GM12878 (cell line): ENCODE data around the gene GPR146. TPM values are rescaled to one million over a fixed set of nuclear protein-coding genes. Genes with fewer than 3 reads are reported as not detected.

Experiments used
- ATAC-seq: fragments of 200-7000 bp; cut with Tn5 transposase; 3 replicates; pipeline ENCODE4 v1.9.1; 2020; ENCODE audit warnings: mild to moderate bottlenecking, moderate library complexity
- BruUV-seq: library from RNA; stranded (reverse); fragments of 400-500 nt; replicated peaks from 2 replicates; lab custom pipeline; 2021; lab: Mats Ljungman, UMichigan
- CTCF ChIA-PET: fragments of 300-600 bp; sonication (Branson Sonifier 250); formaldehyde crosslinking; extraction: SDS; loops from one replicate; lab custom pipeline; 2021; ENCODE audit warnings: inconsistent platforms; lab: Yijun Ruan, JAX
- POLR2A ChIA-PET: fragments of 350-600 bp; formaldehyde crosslinking; extraction: SDS; loops from one replicate; lab custom pipeline; 2021; ENCODE audit warnings: inconsistent platforms; lab: Charles Lee
- RAD21 ChIA-PET: fragments of 300-600 bp; sonication (Branson Sonifier 250); formaldehyde crosslinking; loops from one replicate; lab custom pipeline; 2023; ENCODE audit warnings: antibody characterized with exemption; ENCODE audit not compliant: unreplicated experiment; lab: Charles Lee
- SMC1A ChIA-PET: fragments of 300-600 bp; sonication (Branson Sonifier 250); formaldehyde crosslinking; loops from one replicate; lab custom pipeline; 2023; ENCODE audit not compliant: unreplicated experiment, uncharacterized antibody; lab: Charles Lee
- DNase-seq: peaks from one replicate; pipeline ENCODE4 v3.0.0-alpha.2; 2011; ENCODE audit warnings: low read depth, low spot score
- FAIRE-seq: peaks from 3 replicates; lab custom pipeline; 2011; peaks lifted over from hg19 to GRCh38; lab: Jason Lieb, UNC
- H2AFZ ChIP-seq: 2 replicates; pipeline ENCODE4 v1.6.0; 2011; ENCODE audit warnings: low read depth, low read length, control low read depth; ENCODE audit not compliant: control insufficient read depth
- H3K27ac ChIP-seq: 2 replicates; pipeline ENCODE4 v1.5.1; 2011; ENCODE audit warnings: control low read depth; ENCODE audit not compliant: control insufficient read depth, insufficient read depth
- H3K27me3 ChIP-seq, 2 experiments: replicated peaks in 1 of 2; 2 replicates each; pipeline versions ENCODE4 v1.6.0 to v1.6.1; 2011; ENCODE audit warnings: low read length in 1 of 2; ENCODE audit not compliant: control insufficient read depth in 2 of 2, insufficient read depth in 2 of 2
- H3K36me3 ChIP-seq, 2 experiments: 2 replicates each; pipeline ENCODE4 v1.5.1; 2011; ENCODE audit warnings: low read length in 1 of 2; ENCODE audit not compliant: control insufficient read depth in 2 of 2, insufficient read depth in 2 of 2
- H3K4me1 ChIP-seq: 2 replicates; pipeline ENCODE4 v1.6.1; 2011; ENCODE audit warnings: mild to moderate bottlenecking, low read length, moderate library complexity, mixed read lengths; ENCODE audit not compliant: control insufficient read depth, insufficient read depth
- H3K4me2 ChIP-seq: 2 replicates; pipeline ENCODE4 v1.6.0; 2011; ENCODE audit warnings: control low read depth; ENCODE audit not compliant: control insufficient read depth, insufficient read depth
- H3K4me3 ChIP-seq: fragments of 200-600 bp; sonication (generic); 2 replicates; pipeline ENCODE4 v1.5.1; 2016
- H3K79me2 ChIP-seq: 2 replicates; pipeline ENCODE4 v1.6.0; 2011; ENCODE audit warnings: low read length; ENCODE audit not compliant: control insufficient read depth, insufficient read depth
- H3K9ac ChIP-seq: 2 replicates; pipeline ENCODE4 v1.8.0; 2011; ENCODE audit warnings: low read length, control low read depth, mixed read lengths; ENCODE audit not compliant: control insufficient read depth, insufficient read depth
- H3K9me3 ChIP-seq: replicated peaks from 3 replicates; pipeline ENCODE4 v1.5.1; 2011; ENCODE audit warnings: mild to moderate bottlenecking, low read length; ENCODE audit not compliant: control insufficient read depth, insufficient read depth
- H4K20me1 ChIP-seq: 2 replicates; pipeline ENCODE4 v1.6.0; 2011; ENCODE audit not compliant: control insufficient read depth, insufficient read depth
- ATF3 ChIP-seq: IDR thresholded peaks from 2 replicates; pipeline ENCODE4 v1.6.1; 2011; ENCODE audit warnings: low read depth, mild to moderate bottlenecking, low read length, moderate library complexity, borderline replicate concordance; ENCODE audit errors: extremely low read depth
- BHLHE40 ChIP-seq, 2 experiments: fragments of 450-650 bp in 1 of 2; IDR thresholded peaks; 2 replicates each; pipeline ENCODE4 v1.6.1; 2011 to 2017; ENCODE audit warnings: low read depth in 2 of 2, borderline replicate concordance in 1 of 2, improper control_type of control experiment in 1 of 2, low read length in 1 of 2, mild to moderate bottlenecking in 1 of 2
- BMI1 ChIP-seq: fragments of 450-650 bp; IDR thresholded peaks from 2 replicates; pipeline ENCODE4 v1.6.1; 2016; ENCODE audit warnings: mild to moderate bottlenecking, moderate library complexity, borderline replicate concordance
- CBFB ChIP-seq: IDR thresholded peaks from 2 replicates; pipeline ENCODE4 v1.6.1; 2016; ENCODE audit warnings: antibody characterized with exemption, low read depth
- CHD2 ChIP-seq: IDR thresholded peaks from 2 replicates; pipeline ENCODE4 v1.6.1; 2011; ENCODE audit warnings: low read depth, low read length, improper control_type of control experiment, borderline replicate concordance
- CREM ChIP-seq: IDR thresholded peaks from 2 replicates; pipeline ENCODE4 v1.6.1; 2014; ENCODE audit warnings: antibody characterized with exemption, low read depth
- FOS ChIP-seq: IDR thresholded peaks from 3 replicates; pipeline ENCODE4 v1.6.1; 2011; ENCODE audit warnings: borderline replicate concordance; ENCODE audit not compliant: insufficient read length; ENCODE audit errors: extremely low read depth
- JUNB ChIP-seq: IDR thresholded peaks from 2 replicates; pipeline ENCODE4 v1.6.1; 2016; ENCODE audit warnings: antibody characterized with exemption, mild to moderate bottlenecking
- JUND ChIP-seq: IDR thresholded peaks from 2 replicates; pipeline ENCODE4 v1.6.1; 2012; ENCODE audit warnings: low read depth, mild to moderate bottlenecking, low read length, improper control_type of control experiment, moderate library complexity
- MAX ChIP-seq: IDR thresholded peaks from 2 replicates; pipeline ENCODE4 v1.6.1; 2012; ENCODE audit warnings: low read depth, low read length, improper control_type of control experiment
- NR2C1 ChIP-seq: fragments of 450-650 bp; IDR thresholded peaks from 2 replicates; pipeline ENCODE4 v1.6.1; 2017; ENCODE audit warnings: antibody characterized with exemption, mild to moderate bottlenecking, moderate library complexity
- RELB ChIP-seq: fragments of 450-650 bp; IDR thresholded peaks from 2 replicates; pipeline ENCODE4 v1.6.1; 2017; ENCODE audit warnings: low read depth, mild to moderate bottlenecking, moderate library complexity
- SKIL ChIP-seq: fragments of 450-650 bp; IDR thresholded peaks from 2 replicates; pipeline ENCODE4 v1.6.1; 2017; ENCODE audit warnings: mild to moderate bottlenecking, low read depth, inconsistent platforms; ENCODE audit not compliant: poor library complexity, severe bottlenecking
- WGBS: methylation state at CpG from one replicate; pipeline ENCODE4 v1.1.6; 2016; ENCODE audit warnings: low lambda C conversion rate; ENCODE audit not compliant: insufficient replicate concordance, insufficient coverage; ENCODE audit errors: missing lambda C conversion rate; 5-methylcytosine and 5-hydroxymethylcytosine counted together
- in situ Hi-C: fragments of 300-500 bp; cut with MboI; formaldehyde crosslinking; loops from 9 replicates; pipeline ENCODE4 v1.14.3; 2018; ENCODE audit warnings: mixed read lengths
- intact Hi-C: fragments of 100-400 bp; cut with micrococcal nuclease; formaldehyde crosslinking; loops from one replicate; pipeline ENCODE4 v1.14.2; 2022; ENCODE audit not compliant: unreplicated experiment
- polyA plus RNA-seq, 11 experiments: library from polyadenylated mRNA; depleted of rRNA in 4 of 11; unstranded in 6 of 11; stranded (reverse) in 5 of 11; fragments of >200 nt; fragmentation: Nextera tagmentation in 4 of 11; fragmentation: Illumina TruSeq in 1 of 11; extraction: Ambion mirVana in 4 of 11; extraction: Trizol in 1 of 11; gene quantifications; 1 replicate in 1 of 11; 2 replicates in 10 of 11; pipeline versions ENCODE4 v1.2.1 to v1.2.3, GENCODE V29; 2011 to 2016; ENCODE audit warnings: inconsistent platforms in 2 of 11, missing spikeins in 2 of 11, low read depth in 1 of 11
- total RNA-seq, 4 experiments: library from RNA; depleted of rRNA in 3 of 4; stranded (reverse); fragments of >200 nt in 3 of 4; fragmentation: Illumina TruSeq in 1 of 4; extraction: Trizol in 1 of 4; gene quantifications; 2 replicates each; pipeline versions ENCODE4 v1.2.1 to v1.2.3, GENCODE V29; 2013 to 2021
- TF ChIP-seq, protein P1 (sequence below): fragments of 450-650 bp; IDR thresholded peaks from 2 replicates; pipeline ENCODE4 v1.6.1; 2018; ENCODE audit warnings: mild to moderate bottlenecking, low read depth, moderate library complexity; ENCODE audit not compliant: partially characterized antibody

The GPR146 gene
- total and polyA plus RNA-seq, 10 of the 15 experiments (the other 5 are each of a cell fraction or from before 2014, with no cell fraction given), result 0.19 to 12.0 (median 0.54) TPM; not detected in 2

GRCh38 chr7:1065585-1066241 is 21.4 kb downstream of the GPR146 start:
- POLR2A ChIA-PET, result interaction anchor here (0.9 to 3.3 kb wide), 8 partner anchors 21 to 91 kb away, joined by 3 to 29 read pairs (median 4); no protein-coding TSS in a partner anchor
- ATAC-seq (peak; percentile 91), DNase-seq (no peak), FAIRE-seq (peak; percentile 76)
- CTCF ChIA-PET, result interaction anchor here (0.6 to 9.7 kb wide), 34 partner anchors 10 to 339 kb away, joined by 3 to 280 read pairs (median 4); partner anchors contain the start of genes COX19 and GPR146
- Histone ChIP-seq H3K4me2 (peak overlapping the region; percentile 70), H3K27me3 (no peaks in the 10 kb centered on the region), H4K20me1 (no peaks in the 10 kb centered on the region), H3K9me3 (no peaks in the 10 kb centered on the region; the same call in 2 of the 3 replicates), H3K79me2 (peaks cover 7% of the 10 kb centered on the region), H3K9ac (peak overlapping the region; percentile 15; the same call in 1 of the 2 replicates), H3K4me3 (peak overlapping the region; percentile 51; the same call in 1 of the 2 replicates), H3K4me1 (peaks cover 24% of the 10 kb centered on the region), H3K27ac (no peak overlapping the region), H3K36me3 (no peaks in the 10 kb centered on the region; a peak in 1 of 4 replicates), H2AFZ (peak overlapping the region; percentile 57)
- in situ Hi-C loops (no loop called here), intact Hi-C loops (loop anchor here (1.0 to 10.0 kb wide), 4 partner anchors 72 to 161 kb away; no protein-coding TSS in a partner anchor)
- BruUV-seq, result TSS peak; percentile 56
- RAD21 ChIA-PET, result interaction anchor here (0.6 to 5.1 kb wide), 26 partner anchors 20 to 408 kb away, joined by 3 to 196 read pairs (median 6); partner anchors contain the start of genes COX19 and GPR146
- SMC1A ChIA-PET, result interaction anchor here (0.8 to 3.9 kb wide), 17 partner anchors 20 to 156 kb away, joined by 3 to 121 read pairs (median 8); no protein-coding TSS in a partner anchor
- WGBS, result 4% methylated on average over 37 of the region's 48 CpGs
- TF ChIP-seq MAX, result 0 out of 2 replicates have a peak, but pooled peaks have one; percentile 45
- 0 out of 2 replicates have a peak, but pooled peaks have one; percentile 25 for TF ChIP-seq CBFB
- no peak for TF ChIP-seq ATF3
- TF ChIP-seq CHD2, result 0 out of 2 replicates have a peak, but pooled peaks have one; percentile 24
- TF ChIP-seq JUND, result no peak
- TF ChIP-seq SKIL, result peak; percentile 37
- no peak for TF ChIP-seq FOS
- TF ChIP-seq NR2C1, result no peak
- TF ChIP-seq, protein P1, sequence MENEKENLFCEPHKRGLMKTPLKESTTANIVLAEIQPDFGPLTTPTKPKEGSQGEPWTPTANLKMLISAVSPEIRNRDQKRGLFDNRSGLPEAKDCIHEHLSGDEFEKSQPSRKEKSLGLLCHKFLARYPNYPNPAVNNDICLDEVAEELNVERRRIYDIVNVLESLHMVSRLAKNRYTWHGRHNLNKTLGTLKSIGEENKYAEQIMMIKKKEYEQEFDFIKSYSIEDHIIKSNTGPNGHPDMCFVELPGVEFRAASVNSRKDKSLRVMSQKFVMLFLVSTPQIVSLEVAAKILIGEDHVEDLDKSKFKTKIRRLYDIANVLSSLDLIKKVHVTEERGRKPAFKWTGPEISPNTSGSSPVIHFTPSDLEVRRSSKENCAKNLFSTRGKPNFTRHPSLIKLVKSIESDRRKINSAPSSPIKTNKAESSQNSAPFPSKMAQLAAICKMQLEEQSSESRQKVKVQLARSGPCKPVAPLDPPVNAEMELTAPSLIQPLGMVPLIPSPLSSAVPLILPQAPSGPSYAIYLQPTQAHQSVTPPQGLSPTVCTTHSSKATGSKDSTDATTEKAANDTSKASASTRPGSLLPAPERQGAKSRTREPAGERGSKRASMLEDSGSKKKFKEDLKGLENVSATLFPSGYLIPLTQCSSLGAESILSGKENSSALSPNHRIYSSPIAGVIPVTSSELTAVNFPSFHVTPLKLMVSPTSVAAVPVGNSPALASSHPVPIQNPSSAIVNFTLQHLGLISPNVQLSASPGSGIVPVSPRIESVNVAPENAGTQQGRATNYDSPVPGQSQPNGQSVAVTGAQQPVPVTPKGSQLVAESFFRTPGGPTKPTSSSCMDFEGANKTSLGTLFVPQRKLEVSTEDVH, result no peak
- no peak for TF ChIP-seq JUNB
- TF ChIP-seq RELB, result no peak
- TF ChIP-seq BHLHE40 (IDR thresholded peaks at IDR 0.05; ENCODE audit: borderline replicate concordance in 1 of 2, low read depth in 2 of 2, low read length in 1 of 2), result peak in 1 of 2 experiments; percentile 68; a peak in 1 of 4 replicates
- TF ChIP-seq BMI1, result no peak
- TF ChIP-seq CREM, result peak; percentile 34; the same call in 1 of the 2 replicates
